GM21423 (cell line): Measurements from ENCODE around the gene PDIA5.

Experiments used
- ATAC-seq: cut with Tn5 transposase; IDR thresholded peaks from one replicate; pipeline ENCODE4 v1.9.1; 2021; ENCODE audit warnings: mild to moderate bottlenecking, moderate library complexity; ENCODE audit not compliant: unreplicated experiment

The PDIA5 gene

GRCh38 chr3:123070510-123070909 lies 3.7 kb downstream of the PDIA5 start:
- no peak for ATAC-seq

DNA sequence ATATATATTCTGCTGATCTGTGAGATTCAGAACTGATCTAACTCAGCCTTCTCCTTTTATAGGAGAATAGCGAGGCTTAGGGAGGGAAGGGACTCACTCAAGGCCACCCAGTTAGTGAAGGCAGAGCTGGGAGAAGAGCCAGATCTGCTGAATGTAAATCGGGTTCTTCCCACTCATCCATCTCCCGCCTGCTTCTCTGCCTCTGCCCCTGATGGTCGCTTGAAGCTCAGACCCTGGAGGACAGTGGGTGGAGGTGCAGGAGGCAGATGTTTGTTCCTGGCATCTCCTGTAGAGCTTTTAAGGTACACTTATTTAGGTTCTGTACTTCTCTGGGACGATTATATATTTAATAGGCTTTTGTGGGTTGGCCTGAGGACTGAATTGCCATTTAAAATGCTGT lies 4.3 kb downstream of the PDIA5 start:
- ATAC-seq, result no peak

- ATAC-seq, result no peak
These were observed 4.8 kb downstream of the PDIA5 start for GRCh38 chr3:123071581-123071980.

- ATAC-seq, result no peak
These were observed 5.3 kb downstream of the PDIA5 start for GRCh38 chr3:123072152-123072551.

DNA sequence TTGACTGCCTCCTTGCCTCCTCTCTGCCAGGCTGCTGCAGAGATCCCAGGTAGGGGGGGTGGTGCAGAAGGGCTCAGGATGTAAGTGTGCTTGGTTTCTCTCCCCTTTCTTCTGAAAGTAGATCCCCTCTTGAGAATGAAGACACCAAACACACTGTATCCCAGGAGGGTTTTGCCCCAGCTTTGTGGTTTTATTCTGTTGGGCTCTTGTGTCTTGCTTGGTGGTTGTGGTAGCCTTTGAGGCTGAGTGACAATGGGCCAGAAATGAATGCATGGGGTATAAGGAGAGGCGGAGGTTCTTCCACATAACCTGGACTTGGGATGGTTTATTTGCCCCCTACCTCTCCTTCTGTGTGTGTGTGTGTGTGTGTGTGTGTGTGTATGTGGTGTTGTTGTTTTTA lies 5.7 kb downstream of the PDIA5 start:
- no peak for ATAC-seq

GRCh38 chr3:123075359-123075758 lies 8.5 kb downstream of the PDIA5 start:
- no peak for ATAC-seq

DNA sequence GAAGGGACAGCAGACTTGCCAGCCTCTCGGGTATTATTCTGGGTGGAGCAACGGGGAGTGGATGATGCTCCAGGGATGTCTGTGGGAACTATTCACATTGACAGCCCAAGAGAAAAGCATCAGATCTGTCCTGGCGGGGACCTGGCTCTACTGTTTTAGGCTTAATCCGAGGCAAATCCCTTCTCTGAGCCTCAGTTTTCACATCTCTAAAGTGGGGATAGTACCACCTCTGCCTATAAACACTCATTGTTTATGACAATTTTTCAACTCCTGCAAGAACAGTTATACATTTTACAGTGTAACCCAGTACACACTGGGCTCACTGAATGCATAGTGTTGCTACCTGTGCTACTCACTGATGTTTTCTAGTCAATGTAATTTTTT lies 9.3 kb downstream of the PDIA5 start:
- ATAC-seq, result no peak

DNA sequence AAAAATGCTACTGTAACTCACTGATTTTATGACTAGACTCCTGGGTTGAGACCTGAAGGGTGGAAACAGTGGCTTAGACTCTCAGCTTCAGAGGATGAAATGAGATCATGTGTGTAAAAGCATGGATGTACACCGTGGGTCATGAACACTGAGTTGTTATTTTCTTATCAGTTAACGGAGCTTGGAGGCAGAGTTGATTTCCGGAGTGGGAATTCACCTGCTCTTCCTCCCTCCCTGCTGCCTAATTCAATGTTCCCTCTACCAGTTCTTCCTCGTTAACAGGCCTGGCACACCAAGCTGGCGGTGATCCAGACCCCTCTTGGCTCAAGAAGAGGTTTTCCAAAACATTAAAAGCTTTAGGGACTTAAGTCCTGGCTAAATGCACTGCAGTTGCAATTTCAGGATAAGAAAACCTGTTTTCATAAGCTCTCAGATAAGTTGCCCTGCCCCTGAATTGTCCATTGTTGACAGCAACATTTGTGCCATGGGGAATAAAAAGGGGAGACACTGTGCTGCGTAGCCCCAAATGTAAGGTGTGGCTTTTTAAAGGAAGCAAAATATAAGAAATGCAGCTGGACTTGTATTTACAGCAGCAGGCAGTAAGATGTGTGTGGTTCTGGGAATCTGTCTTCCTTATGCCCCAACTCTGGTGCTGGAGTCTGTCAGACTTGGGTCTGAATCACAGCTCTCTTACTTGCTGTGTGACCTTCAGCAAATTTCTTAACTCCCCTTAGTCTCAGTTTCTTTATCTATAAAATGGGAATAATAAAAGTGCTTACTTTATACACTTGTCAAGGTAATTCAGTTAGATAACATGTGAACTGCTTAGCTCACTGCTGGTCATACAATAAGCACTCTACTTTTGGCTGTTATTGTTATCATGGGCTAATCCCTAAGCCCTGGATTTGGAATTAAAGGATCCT lies 9.9 kb downstream of the PDIA5 start:
- ATAC-seq, result no peak

DNA sequence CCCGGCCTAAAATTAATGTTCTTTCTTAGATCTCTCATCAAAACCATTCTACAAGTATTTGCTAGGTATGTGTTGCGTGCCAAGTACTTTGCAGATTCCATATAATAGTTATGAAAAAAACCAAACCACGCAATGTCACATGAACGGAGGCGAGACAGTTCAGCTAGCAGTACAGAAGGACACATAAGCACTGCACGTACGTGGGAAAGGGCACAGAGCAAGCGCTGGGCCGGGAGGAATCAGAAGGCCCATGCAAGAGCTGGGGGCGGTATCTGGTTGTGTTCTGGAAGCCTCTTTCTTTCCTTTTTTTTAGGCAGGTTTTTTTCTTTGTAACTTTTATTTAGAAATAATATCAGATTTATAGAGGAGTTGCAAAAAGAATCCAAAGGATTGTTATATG lies 11.3 kb downstream of the PDIA5 start:
- ATAC-seq, result no peak

- no peak for ATAC-seq
These were observed 14.2 kb downstream of the PDIA5 start for GRCh38 chr3:123080864-123081562.

DNA sequence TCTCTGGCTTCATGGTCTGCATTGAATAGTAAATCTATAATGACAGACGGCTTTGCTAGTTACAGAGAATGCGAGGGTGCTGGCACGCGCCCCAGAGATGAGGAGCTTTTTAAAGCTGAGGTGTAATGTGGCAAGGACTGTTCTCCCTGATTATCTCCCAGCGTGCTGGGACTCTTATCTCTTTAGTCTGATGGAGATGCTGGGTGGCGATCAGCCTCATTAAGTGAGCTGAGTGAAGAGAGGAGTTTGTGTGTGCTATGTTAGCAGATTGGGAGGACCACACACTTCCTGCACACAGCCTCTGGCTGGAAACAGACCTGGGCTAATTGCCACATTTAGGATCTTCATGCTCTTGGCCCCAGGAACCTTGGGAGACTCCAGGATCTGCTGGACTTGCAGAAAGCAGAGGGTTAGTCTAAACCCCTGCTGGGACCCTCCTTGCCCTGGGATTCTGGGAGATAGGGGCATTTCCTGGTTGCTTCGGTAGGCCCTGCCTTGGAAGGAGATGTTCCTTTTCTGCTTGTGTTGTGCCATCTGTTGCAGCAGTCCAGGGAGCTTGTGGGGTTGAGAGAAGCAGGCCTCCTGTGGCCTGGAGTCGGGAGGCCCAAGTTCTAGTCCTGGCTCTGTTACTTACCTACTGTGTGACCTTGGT lies 15.0 kb downstream of the PDIA5 start:
- peak; percentile 4 for ATAC-seq

DNA sequence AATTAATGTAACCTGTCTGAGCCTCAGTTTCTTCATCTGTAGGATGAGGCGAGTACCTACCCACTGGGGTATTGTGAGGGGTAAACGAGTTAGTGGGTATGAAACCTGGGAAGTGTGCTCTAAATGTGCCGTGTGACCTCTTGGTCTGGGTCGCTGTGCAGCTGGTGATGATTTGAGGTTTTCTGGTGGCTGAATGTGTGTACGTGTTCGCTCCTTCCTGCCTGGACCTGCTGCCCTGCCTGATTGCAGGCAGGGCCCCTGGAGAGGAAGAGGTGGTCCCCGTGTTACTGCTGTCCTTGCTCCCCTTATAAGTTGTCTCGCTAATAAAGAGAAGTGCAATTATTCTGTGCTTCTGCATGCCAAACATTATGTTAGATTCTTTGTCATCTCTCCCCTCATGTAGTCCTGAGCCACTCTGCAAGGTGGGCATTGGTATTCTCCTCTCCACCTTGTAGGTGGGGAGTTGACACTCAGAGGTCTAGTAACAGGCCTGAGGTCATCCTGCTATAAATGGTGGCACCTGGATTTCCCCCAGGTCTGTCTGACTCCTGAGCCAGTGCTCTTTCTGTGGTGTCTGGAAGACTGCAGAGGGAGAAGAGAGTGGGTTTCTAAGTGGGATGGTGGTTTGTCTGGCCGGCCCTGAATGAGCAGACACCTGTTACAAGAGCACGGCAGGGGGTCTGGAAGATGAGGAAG lies 15.7 kb downstream of the PDIA5 start:
- peak; percentile 60 for ATAC-seq

DNA sequence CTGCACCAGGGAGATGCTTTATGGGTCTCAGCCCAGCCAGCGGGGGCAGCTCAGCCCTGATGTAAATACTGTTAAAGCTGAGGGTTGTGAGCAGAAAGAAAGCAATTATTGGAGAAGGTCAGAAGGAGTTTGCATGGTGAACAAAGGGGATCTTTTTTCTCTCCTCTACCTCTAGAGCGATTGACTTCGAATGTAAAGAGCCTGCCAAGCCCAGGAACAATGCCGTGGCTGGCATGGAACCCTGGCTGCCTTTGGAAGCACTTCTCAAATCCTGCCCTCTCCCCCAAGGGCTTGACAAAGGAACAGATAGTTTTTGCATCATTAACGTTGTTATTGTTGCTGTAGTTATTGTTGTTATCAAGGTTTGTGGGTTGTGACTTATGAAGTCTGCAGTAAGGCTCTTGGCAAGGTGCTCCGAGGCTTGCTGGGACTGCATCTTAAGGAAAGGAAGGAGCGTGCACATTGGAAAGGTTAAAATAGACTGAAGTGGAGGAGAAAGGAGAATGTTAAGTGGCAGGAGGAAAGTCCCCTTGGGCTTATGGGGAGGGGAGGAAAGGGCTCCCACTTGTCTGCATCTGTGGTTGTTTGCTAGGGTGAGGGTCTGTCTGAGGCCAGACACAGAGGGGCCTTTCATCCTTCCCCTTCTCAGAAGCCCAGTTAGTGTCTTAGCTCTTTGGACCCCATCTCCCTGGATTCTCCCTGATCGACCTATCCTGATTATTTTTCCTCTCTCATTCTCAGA lies 16.7 kb downstream of the PDIA5 start:
- no peak for ATAC-seq

DNA sequence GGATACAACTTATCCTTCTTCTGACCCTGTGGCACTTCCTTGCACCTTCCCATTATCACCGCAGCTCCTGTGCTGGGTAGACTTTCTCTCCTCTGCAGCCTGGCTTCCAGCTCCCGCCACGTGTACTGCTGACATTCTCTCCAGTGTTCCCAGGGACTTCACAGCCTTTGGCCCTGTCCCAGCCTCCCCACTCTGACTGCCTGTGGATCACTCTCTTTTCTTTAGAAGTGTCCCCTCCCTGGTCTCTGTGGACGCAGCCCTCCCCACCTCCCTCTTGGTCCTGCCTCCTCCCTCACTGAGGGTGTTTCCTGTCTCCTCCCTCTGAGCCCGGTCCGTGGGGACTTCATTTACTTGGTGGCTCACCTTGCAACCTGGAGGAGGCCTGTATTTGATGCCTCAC lies 17.4 kb downstream of the PDIA5 start:
- ATAC-seq, result no peak

DNA sequence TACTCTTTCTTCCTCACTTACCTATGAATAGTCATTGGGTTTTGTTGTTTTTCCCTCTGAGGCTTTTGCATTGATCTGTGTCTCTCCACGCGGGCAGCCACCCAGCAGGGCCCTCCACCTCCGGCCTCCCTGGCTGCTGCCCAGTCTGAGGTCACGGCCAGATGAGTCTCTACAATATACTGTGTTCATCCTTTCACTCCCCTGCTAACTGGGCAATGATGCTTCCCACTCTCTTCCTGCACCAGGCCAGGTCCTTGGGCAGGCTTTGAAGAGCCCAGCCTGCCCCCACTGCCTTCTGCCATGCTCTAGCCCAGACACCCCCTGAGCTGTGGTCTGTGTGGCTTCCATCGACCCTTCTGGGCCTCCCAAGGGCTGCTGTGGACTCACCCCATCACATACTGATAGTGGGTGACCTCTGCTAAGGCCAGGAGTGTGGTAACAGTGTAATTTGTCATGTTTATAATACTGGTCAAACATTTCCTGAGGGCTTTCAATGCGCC lies 18.0 kb downstream of the PDIA5 start:
- ATAC-seq, result no peak

- ATAC-seq, result no peak
These were observed 18.6 kb downstream of the PDIA5 start for GRCh38 chr3:123085293-123085931.

DNA sequence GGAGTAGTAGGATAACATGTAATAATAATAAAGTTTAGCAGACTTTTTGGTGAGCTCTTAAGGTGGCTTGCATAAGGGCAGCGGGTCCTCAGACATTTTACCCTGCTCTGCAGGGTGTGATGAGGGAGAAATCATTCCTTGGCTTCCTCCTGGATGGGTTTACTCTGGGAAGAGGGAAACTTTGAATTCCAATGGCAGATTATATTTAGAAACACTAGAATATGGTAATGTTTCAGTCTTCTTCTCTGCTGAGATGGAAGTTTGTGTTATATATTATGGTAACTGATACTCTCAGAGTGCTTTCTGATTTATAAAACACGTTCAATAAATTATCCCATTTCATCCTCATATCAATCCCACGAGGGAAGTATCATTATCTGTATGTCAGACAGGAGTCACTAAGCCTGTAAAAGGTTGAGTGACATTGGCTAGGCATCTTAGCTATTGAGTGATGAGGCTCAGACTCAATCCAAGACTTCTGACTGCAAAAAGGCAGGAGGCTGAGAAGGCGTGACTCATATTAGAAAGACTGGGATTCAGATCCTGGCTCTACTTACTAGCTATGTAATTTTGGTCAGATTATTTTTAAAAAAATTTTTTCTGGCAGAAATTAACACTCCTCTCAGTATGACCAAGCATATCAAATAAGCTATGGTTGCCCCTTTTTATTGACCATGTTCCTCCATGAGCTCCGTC lies 19.3 kb downstream of the PDIA5 start:
- ATAC-seq, result no peak

GRCh38 chr3:123088387-123088786 lies 21.6 kb downstream of the PDIA5 start:
- ATAC-seq, result no peak

GRCh38 chr3:123089611-123090331 lies 22.9 kb downstream of the PDIA5 start:
- ATAC-seq, result no peak
